Middle frontal gyrus (tissue), 1 donor: ENCODE measurements around the gene LITAF.
"Not testable (repeated sequence)": the region's sequence is repeated elsewhere in the genome, so short reads cannot be mapped to it uniquely, and the experiment has no call there.

ENCODE experiments used
- DNase-seq: peaks from one replicate; pipeline ENCODE4 v3.0.0-alpha.2; 2015; ENCODE audit warnings: low spot score; ENCODE audit errors: extremely low spot score

LITAF gene

GRCh38 chr16:11521055-11521454 lies 65.7 kb downstream of the LITAF start:
- no peak for DNase-seq

- DNase-seq: no peak
Measured at GRCh38 chr16:11520442-11520841, 66.3 kb downstream of the LITAF start.

DNA sequence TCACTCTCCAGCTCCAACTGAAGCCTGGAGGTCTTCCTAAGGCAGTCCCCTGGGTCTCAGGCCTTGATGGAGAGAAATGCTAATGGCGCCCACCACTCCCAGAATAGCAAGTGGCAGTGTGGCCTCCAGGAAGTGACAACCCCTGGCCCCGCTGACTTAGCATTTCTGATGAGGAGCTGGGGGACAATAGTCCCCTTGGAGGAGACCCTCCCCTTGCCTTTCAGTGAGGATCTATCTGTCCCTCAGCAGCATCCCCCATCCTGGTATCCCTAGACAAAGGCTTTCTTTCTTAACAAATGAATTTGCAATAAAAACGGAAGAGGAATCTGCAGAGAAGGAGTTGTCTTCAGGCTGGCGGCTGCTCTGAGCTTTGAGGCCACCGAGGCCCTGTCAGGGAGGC lies 68.8 kb downstream of the LITAF start:
- no peak for DNase-seq

GRCh38 chr16:11515540-11516430 lies 70.9 kb downstream of the LITAF start:
- DNase-seq: no peak

GRCh38 chr16:11514283-11514682 lies 72.4 kb downstream of the LITAF start:
- no peak for DNase-seq

GRCh38 chr16:11513366-11513765 lies 73.4 kb downstream of the LITAF start:
- DNase-seq: not testable (repeated sequence)

- DNase-seq: no peak
Measured at GRCh38 chr16:11511801-11512200, 74.9 kb downstream of the LITAF start.

- no peak for DNase-seq
Measured at GRCh38 chr16:11511328-11511727, 75.4 kb downstream of the LITAF start.

GRCh38 chr16:11510178-11510973 lies 76.3 kb downstream of the LITAF start:
- no peak for DNase-seq

DNA sequence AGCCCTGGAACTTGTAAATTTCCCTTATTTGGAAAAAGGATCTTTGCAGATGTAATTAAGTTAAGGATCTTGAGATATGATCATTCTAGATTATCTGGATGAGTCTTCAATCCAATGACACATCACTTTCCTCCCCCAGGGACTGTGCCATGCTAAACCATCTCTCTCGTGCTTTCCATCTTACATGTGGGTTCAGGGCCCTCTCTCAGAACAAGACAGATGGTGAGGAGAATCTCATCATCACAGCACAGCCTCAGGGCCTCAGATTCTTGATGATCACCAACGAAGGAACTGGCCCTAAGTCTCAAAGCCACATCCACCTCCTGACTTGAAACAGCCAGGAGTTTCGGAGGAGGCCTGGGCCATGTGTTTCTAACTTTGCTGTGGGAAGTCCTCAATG lies 78.7 kb downstream of the LITAF start:
- no peak for DNase-seq

DNA sequence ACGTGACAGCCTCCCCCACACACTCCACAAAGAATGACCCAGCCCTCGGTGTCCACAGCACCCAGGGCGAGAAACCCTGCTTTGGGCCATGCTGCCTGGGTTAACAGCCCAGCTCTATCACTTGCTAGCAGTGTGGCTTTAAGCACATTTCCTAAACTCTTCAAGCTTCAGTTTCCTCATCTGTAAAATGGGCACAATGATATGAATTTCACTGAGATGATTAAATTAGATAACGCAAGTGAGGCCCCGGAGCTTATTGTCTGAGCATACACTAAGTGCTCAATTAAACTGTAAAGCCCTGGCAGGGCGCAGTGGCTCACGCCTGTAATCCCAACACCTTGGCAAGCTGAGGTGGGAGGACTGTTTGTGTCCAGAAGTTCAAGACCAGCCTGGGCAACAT lies 79.4 kb downstream of the LITAF start:
- DNase-seq: no peak

GRCh38 chr16:11506741-11507305 lies 79.9 kb downstream of the LITAF start:
- DNase-seq: no peak

DNA sequence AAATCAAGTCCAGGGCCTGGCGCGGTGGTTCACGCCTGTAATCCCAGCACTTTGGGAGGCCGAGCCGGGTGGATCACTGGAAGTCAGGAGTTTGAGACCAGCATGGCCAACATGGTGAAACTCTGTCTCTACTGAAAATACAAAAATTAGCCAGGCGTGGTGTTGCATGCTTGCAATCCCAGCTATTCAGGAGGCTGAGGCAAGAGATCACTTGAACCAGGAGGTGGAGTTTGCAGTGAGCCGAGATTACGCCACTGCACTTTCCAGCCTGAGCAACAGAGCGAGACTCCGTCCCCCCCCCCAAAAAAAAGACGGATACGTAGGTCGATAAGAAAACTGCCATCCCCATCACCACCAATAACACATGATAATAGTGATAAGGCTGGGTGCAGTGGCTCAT lies 82.5 kb downstream of the LITAF start:
- DNase-seq: not testable (repeated sequence)

- no peak for DNase-seq
Measured at GRCh38 chr16:11503566-11503965, 83.2 kb downstream of the LITAF start.

GRCh38 chr16:11502239-11502638 lies 84.5 kb downstream of the LITAF start:
- no peak for DNase-seq

GRCh38 chr16:11501632-11502031 lies 85.1 kb downstream of the LITAF start:
- no peak for DNase-seq

GRCh38 chr16:11500700-11501346 lies 85.9 kb downstream of the LITAF start:
- DNase-seq: no peak

DNA sequence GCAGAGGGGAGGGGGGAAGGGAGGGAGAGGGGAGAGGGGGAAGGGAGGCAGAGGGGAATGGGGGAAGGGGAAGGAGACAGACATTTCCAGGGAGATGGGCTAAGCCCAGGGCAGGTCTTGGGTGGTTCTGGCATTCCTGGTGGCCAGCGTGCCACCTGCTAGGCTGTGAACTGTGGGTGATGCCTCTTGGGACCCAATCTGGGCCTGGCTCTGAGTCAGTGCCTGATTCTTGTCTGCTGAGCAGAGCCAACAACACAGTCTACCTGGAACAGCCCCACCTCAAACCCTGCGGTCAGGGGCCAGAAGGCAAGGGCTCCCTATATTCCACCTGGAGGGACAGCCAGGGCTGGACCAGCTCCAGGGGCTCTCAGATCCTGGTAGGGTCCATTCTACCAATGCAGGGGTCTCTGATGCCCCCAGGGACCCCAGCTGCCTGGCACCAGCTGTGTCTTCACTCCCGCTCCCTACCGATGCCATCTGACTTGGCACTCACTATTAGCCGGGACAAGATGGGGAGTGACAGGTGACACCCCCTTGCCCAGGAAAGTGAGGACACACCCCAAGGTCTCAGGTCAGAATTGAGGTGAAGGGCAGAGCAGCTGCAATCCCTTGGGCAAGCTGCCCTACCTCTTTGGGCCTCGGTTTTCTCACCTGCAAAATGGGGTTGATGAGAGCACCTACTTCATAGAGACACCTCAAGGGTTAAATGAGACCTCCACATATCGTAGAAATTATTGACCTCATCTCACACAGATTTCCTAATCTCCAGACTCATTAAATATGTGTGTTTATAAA lies 87.2 kb downstream of the LITAF start:
- DNase-seq: no peak

DNA sequence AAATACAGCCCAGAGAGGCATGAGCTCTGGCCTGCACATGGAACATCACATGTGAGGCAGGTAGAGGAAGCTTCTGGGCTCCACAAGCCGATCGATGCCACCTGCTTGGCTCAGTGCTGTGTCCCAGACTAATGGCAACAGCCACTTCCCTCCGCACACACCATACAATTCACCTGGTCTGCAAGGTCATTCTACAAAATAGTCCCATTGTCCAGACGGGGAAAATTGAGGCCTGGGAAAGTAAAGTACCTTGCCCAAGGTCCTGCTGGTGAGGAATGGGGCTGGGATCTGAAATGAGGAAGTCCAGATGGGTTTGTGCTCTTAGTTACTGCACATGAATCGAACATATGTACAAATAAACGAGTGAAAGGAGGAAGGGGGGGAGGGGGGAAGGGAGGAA lies 88.0 kb downstream of the LITAF start:
- no peak for DNase-seq

DNA sequence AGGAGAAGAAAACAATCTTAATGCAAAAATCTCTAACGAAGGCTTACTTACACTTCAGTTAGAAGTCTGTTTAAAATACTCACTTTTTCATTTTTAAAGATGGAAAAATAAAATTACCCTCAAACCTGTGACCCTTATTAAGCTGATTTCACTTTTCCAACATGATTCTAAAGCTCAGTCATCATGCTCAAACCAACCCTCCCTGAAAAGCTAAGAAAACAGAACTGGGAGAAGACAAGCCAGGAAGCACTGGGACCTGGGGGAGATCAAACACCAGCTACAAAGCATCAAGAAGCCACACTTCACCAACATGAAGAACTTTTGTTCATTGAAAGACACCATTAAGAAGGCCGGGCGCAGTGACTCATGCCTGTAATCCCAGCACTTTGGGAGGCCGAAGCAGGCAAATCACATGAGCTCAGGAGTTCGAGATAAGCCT lies 88.8 kb downstream of the LITAF start:
- no peak for DNase-seq
